Smooth muscle cell of the brain vasculature (primary cell): Measurements from ENCODE around the gene CFAP58.

Experiments used
- DNase-seq: peaks from one replicate; pipeline ENCODE4 v3.0.0-alpha.2; 2012; ENCODE audit warnings: low read depth, low spot score

CFAP58 gene

DNA sequence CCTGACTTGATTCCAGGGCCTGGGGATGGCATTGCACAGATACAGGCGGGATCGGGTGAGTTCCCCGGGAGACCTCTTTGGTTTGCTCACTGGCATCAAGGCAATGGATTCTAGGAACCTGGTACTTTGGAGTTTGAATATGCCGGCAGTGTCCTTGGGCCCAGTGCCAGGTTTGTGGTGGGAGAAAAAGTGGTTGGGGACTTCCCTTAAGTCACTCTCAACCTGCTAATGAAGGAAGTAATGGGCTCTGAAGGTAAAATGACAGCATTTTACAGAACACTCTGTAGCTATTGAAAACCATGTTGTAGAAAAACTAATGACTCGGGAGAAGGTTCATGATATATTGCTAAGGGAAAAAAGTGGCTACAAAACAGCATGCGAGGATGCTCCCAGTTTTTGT, 129.9 kb downstream of the CFAP58 start:
- DNase-seq: no peak

DNA sequence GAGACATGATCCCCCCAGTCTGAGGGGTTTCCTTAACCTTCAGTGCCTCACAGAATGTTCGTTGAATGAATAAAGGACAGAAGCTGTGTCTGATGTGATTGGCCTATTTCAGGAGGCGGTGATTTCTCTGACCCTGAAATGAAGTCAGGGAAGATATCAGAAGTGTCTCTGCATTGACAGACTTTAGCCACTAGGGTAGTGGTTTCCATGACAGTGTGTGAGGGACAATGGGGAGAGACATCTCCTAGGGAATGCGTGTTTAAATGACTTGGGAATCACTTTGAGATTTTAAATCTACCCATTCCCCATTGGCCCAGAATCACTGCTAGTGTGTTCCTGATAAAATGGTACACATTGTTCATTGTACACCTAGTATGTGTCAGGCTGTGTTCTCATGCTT, 132.0 kb downstream of the CFAP58 start:
- DNase-seq: no peak

- no peak for DNase-seq
These were observed 133.2 kb downstream of the CFAP58 start for GRCh38 chr10:104486803-104487202.

DNA sequence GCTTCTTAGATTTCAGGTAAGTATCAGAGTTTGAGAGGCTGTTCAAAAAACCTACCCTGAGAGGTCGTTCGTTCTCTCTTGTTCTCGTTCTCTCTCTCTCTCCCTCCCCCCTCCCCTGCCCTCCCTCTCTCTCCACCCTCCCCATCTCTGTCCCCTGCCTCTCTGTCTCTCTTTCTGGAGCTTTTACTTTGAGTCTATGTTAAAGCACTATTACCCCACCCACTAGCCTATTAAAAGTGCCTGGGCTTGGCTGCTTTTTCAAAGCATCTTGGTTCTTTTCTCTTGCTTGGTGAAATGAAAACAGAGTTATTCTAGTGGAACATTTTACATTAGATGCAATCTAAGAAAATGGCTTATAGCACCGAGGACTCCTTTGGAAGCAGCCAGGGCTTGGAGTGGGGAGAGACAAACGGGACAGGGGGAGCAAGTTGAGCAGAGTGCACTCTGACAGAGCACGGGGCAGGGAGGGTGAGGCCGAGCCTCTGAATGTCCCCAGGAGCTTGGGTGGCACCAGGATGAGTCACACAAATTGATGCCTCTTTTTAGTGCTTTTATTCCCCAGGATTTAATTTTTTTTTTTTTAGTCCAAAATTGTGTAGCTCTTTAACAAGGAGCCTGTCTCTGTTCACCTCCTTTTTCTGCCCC, 134.3 kb downstream of the CFAP58 start:
- DNase-seq: no peak

- DNase-seq: no peak
These were observed 134.8 kb downstream of the CFAP58 start for GRCh38 chr10:104488439-104488832.

- no peak for DNase-seq
These were observed 138.8 kb downstream of the CFAP58 start for GRCh38 chr10:104492329-104492940.

GRCh38 chr10:104498347-104499081, 144.9 kb downstream of the CFAP58 start:
- DNase-seq: no peak

DNA sequence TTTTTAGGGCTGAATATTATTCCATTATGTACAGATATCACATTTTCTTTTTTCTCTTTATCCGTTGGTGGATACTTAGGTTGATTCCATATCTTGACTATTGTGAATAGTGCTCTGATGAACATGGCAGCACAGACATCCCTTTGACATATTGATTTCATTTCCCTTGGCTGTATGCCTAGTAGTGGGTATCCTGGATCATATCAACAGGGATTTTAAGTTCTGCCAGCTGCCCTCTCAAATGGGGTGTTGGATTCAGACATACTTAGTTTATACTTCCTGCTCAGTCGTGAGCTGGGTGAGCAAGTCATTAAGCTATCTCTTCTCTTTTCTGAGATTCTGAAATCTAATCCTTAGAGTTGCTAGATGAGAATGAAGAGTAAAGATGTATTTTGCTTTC, 147.8 kb downstream of the CFAP58 start:
- no peak for DNase-seq

DNA sequence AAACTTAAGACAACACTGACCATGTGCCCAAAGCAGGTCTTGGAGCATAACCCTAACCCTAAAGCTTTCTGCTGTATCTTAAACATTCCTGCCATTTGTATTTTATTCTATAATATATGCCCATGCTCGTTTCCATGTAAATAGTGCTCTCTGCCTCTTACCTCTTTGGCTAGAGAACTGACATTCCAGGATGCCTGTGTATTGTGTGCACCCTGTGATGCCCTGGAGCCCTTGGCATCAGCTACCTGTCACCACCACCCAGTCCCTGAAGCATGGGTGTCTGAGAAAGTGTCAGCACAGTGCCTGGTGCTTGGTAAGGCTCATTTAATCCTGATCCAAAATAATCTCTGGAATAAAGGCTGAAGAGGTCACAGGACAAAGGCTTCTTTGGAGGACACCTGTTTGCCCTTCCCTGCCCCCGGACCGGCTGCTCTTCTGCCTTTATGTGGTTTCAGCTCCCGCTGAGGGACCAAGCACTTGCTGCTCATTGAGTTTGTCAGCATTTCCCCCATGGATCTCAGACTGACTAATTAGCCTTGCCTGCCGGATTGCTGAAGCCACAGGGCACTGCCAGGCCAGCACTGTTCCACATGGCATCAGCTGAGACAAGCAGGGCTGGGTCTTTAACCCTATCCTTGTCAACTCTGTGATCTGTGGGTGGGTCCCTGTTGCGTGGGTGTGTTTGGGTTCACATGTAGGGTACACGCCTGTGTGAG, 148.4 kb downstream of the CFAP58 start:
- DNase-seq: no peak

- no peak for DNase-seq
These were observed 149.3 kb downstream of the CFAP58 start for GRCh38 chr10:104502907-104503306.
